Right lobe of liver (tissue), 6 donors: ENCODE data around the gene PELI3. TPM values are rescaled to one million over a fixed set of nuclear protein-coding genes. Genes with fewer than 3 reads are reported as not detected.
A peak's percentile ranks its signal among the peaks of the same experiment; 100 is the strongest.

Experiments used
- ATAC-seq, 4 donors: fragments of 200-7000 bp; cut with Tn5 transposase; one replicate each; pipeline ENCODE4 v1.9.1; 2020; ENCODE audit warnings: mild to moderate bottlenecking in 4 of 4, moderate library complexity in 4 of 4
- DNase-seq, 3 donors: peaks; one replicate each; pipeline ENCODE4 v3.0.0-alpha.2; 2020
- H3K27ac ChIP-seq, 3 donors: fragments of 200-600 bp; one replicate each; pipeline ENCODE4 v1.8.0; 2022
- H3K27me3 ChIP-seq, 2 donors: fragments of 200-600 bp; one replicate each; pipeline ENCODE4 v1.8.0; 2022
- H3K36me3 ChIP-seq, 4 donors: fragments of 200-600 bp; sonication (generic) in 1 of 4; one replicate each; pipeline versions ENCODE4 v1.5.1 to v1.8.0; 2017 to 2022; ENCODE audit warnings: control low read depth in 1 of 4
- H3K4me1 ChIP-seq, 4 donors: fragments of 200-600 bp; sonication (generic) in 1 of 4; one replicate each; pipeline versions ENCODE4 v1.5.1 to v1.8.0; 2017 to 2022; ENCODE audit warnings: control low read depth in 1 of 4
- H3K4me3 ChIP-seq, 3 donors: fragments of 200-600 bp; one replicate each; pipeline ENCODE4 v1.8.0; 2022
- H3K9me3 ChIP-seq, 4 donors: fragments of 200-600 bp; sonication (generic) in 1 of 4; one replicate each; pipeline versions ENCODE4 v1.5.1 to v1.8.0; 2017 to 2022; ENCODE audit warnings: control low read depth in 1 of 4
- CTCF ChIP-seq, 4 donors: fragments of 200-600 bp in 3 of 4; fragments of 450-650 bp in 1 of 4; IDR thresholded peaks; one replicate each; pipeline versions ENCODE4 v1.5.1 to v1.8.0; 2016 to 2022; ENCODE audit warnings: antibody characterized with exemption in 4 of 4, mild to moderate bottlenecking in 2 of 4
- POLR2A ChIP-seq: fragments of 450-650 bp; IDR thresholded peaks from one replicate; pipeline ENCODE4 v1.6.1; 2017; ENCODE audit warnings: antibody characterized with exemption, mild to moderate bottlenecking
- WGBS: methylation state at CpG from one replicate; pipeline ENCODE4 v1.1.6; 2018; ENCODE audit warnings: low coverage, low lambda C conversion rate; ENCODE audit not compliant: insufficient coverage; ENCODE audit errors: missing lambda C conversion rate; 5-methylcytosine and 5-hydroxymethylcytosine counted together
- intact Hi-C, 2 donors: fragments of 100-400 bp; cut with DNase I; formaldehyde crosslinking; loops; one replicate each; pipeline versions ENCODE4 v1.11.2 to v1.14.1; 2022
- total RNA-seq, 6 experiments: library from RNA; depleted of rRNA in 2 of 6; stranded (reverse); fragments of >200 nt in 2 of 6; fragmentation: NEBNext Ultra II Directional in 3 of 6; extraction: Animal tissue kit (Norgen Biotek cat#: 25700) in 3 of 6; gene quantifications; one replicate each; pipeline versions ENCODE4 v1.1.0 to v1.2.4, GENCODE V29; 2016 to 2023
- donor health status: DM: no; HTN: yes; CAD: no.
- donor health status: DM: no; HTN: no; CAD: no.
- donor health status: DM: no; HTN: no; CAD: no.
- donor health status: DM: no; HTN: yes; CAD: no.
- donor health status: DM: no; HTN: yes; CAD: no.

PELI3 gene
- total RNA-seq, 6 experiments from 2014 or later = 2.0 to 5.3 (median 3.2) TPM

- DNase-seq = no peak
- intact Hi-C loops = no loop called here
- no peak overlapping the region for H3K27ac ChIP-seq
- no peak overlapping the region for H3K4me3 ChIP-seq
- H3K9me3 ChIP-seq = no peaks in the 10 kb centered on the region
- H3K4me1 ChIP-seq = no peaks in the 10 kb centered on the region
- H3K27me3 ChIP-seq = no peaks in the 10 kb centered on the region
- H3K36me3 ChIP-seq = no peaks in the 10 kb centered on the region
- 11% methylated on average over 1 of the region's 30 CpGs for WGBS
- TF ChIP-seq POLR2A (no peak), CTCF (IDR thresholded peaks at IDR 0.05) (no peak)
- ATAC-seq = no peak
Measured at GRCh38 chr11:66419825-66420224, 46.9 kb upstream of the PELI3 start.

GRCh38 chr11:66420671-66421476 lies 45.8 kb upstream of the PELI3 start, which contains the start of gene NPAS4:
NPAS4 (plus strand) TSS chr11:66421035; CDS start chr11:66421180, 145 bp downstream.
- no peak for ATAC-seq
- Histone ChIP-seq H3K27ac (no peak within 1 kb of the TSS), H3K27me3 (no peaks in the 10 kb centered on the region), H3K4me1 (no peaks in the 10 kb centered on the region), H3K9me3 (no peaks in the 10 kb centered on the region), H3K4me3 (no peak within 1 kb of the TSS), H3K36me3 (no peaks in the 10 kb centered on the region)
- 3% methylated on average over 15 of the region's 71 CpGs for WGBS
- no peak for TF ChIP-seq CTCF (IDR thresholded peaks at IDR 0.05)
- no peak for TF ChIP-seq POLR2A
- DNase-seq = no peak
- intact Hi-C loops = no loop called here

GRCh38 chr11:66421492-66422205 lies 45.1 kb upstream of the PELI3 start:
- WGBS = 13% methylated on average over 30 of the region's 38 CpGs
- intact Hi-C loops = no loop called here
- Histone ChIP-seq H3K9me3 (no peaks in the 10 kb centered on the region), H3K4me1 (no peaks in the 10 kb centered on the region), H3K36me3 (no peaks in the 10 kb centered on the region), H3K4me3 (no peak overlapping the region), H3K27ac (no peak overlapping the region), H3K27me3 (no peaks in the 10 kb centered on the region)
- DNase-seq (peak; percentile 86 to 87 (median 86)), ATAC-seq (peak; percentile 96 to 100 (median 100))
- no peak for TF ChIP-seq CTCF (IDR thresholded peaks at IDR 0.05)
- no peak for TF ChIP-seq POLR2A

DNA sequence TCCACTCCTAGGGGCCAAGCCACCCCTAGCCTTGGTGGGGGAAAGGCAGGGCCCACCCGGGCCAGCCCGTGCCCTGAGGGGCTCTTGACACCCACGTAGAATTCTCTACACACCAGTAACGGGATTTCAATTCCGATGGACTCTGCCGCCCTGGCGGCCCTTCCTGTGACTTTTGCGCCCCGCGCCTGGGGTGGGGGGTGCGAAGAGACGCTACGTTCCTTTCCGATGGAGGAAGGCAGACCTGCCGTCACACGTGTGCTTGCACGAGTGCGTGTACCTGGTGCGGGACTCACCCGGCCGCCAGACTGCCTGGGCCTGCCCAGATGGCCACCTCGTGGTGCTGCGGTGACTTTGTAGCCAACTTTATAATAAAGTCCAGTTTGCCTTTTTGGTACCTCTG lies 40.4 kb upstream of the PELI3 start:
- Histone ChIP-seq H3K9me3 (no peaks in the 10 kb centered on the region), H3K27me3 (no peaks in the 10 kb centered on the region), H3K4me1 (no peaks in the 10 kb centered on the region), H3K4me3 (no peak overlapping the region), H3K36me3 (no peaks in the 10 kb centered on the region), H3K27ac (no peak overlapping the region)
- intact Hi-C loops = no loop called here
- no peak for DNase-seq
- ATAC-seq = no peak
- TF ChIP-seq POLR2A (no peak), CTCF (IDR thresholded peaks at IDR 0.05) (no peak)
- no CpG with 5 or more reads among the region's 23 CpGs for WGBS
